Measurements from ENCODE around the gene GPR142.

GRCh38 chr17:74334393-74335039 is 32.8 kb upstream of the GPR142 start:
- no peak for TF ChIP-seq POLR2A (IDR thresholded peaks at IDR 0.05; ENCODE audit: low read depth, low read length)
- TF ChIP-seq POLR2AphosphoS5 (IDR thresholded peaks at IDR 0.05; ENCODE audit: low read depth, low read length), result no peak
- TF ChIP-seq TAF1 (IDR thresholded peaks at IDR 0.05; ENCODE audit: borderline replicate concordance, low read depth, low read length), result no peak

Measured in GM12892 (cell line).